ENCODE results near the gene PCDHA1.

Gene PCDHA1

GRCh38 chr5:141042555-141042954, 256.6 kb downstream of the PCDHA1 start:
- TF ChIP-seq, protein P1, sequence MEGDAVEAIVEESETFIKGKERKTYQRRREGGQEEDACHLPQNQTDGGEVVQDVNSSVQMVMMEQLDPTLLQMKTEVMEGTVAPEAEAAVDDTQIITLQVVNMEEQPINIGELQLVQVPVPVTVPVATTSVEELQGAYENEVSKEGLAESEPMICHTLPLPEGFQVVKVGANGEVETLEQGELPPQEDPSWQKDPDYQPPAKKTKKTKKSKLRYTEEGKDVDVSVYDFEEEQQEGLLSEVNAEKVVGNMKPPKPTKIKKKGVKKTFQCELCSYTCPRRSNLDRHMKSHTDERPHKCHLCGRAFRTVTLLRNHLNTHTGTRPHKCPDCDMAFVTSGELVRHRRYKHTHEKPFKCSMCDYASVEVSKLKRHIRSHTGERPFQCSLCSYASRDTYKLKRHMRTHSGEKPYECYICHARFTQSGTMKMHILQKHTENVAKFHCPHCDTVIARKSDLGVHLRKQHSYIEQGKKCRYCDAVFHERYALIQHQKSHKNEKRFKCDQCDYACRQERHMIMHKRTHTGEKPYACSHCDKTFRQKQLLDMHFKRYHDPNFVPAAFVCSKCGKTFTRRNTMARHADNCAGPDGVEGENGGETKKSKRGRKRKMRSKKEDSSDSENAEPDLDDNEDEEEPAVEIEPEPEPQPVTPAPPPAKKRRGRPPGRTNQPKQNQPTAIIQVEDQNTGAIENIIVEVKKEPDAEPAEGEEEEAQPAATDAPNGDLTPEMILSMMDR (IDR thresholded peaks at IDR 0.05; ENCODE audit: insufficient read depth, low read length, missing control alignments) = no peak
- DNase-seq (ENCODE audit: low read depth, low spot score) = no peak
- H3K4me3 ChIP-seq (ENCODE audit: low read depth, low read length) = no peak overlapping the region
- CTCF ChIA-PET = no interaction called here
- POLR2A ChIA-PET = no interaction called here

DNA sequence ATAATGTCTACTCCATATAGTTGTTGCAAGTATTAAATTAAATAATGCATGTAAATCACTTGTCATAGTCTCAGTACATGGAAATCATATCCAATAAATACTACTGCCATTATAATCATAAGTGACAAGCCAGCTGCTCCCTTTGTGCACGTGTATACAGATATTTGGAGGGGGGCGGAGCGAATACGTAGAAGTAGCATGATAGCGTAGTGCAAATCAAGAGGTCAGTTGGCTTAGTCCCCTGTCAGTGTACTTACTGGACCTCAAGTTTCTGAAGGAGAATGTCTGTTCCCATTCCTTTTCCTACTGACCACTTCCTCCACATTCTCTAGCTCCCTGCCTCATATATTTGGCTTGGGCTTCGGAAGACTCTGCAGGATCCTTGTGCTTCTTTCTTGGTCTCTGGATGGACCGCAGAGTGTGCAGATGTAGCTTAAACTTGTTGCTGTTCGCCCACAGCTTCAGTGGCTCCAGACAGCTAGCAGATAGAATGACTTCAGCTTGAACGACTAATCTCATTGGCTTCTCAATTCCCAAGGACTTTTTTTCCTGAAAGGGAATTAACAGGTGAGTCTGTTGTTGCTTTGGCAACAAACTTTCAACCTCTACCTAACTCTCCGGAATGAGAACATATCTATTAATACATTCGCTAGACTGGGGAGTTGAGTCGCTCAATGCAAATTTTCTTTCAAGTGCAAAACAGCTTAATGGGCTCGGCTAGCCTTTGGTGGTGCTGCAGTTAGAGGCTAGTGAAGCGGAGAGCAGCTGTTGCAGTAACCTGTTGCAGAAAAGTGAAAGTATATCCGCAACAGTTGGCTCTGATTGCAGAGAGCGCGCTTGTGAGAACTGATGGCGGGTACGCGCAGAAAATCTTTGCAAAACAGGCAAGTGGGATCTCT, 264.9 kb downstream of the PCDHA1 start, which contains the start of gene PCDHB1:
Gene PCDHB1 (plus strand): TSS at position 753 of the 899 bp plus-strand sequence. CDS start 97 bp downstream, at position 850.
- ChIA-PET POLR2A (no interaction called here), CTCF (no interaction called here)
- no peak for DNase-seq (ENCODE audit: low read depth, low spot score)
- H3K4me3 ChIP-seq (ENCODE audit: low read depth, low read length) = no peak within 1 kb of the TSS; the same call in 1 of the 2 replicates
- TF ChIP-seq, protein P1 (IDR thresholded peaks at IDR 0.05; ENCODE audit: insufficient read depth, low read length, missing control alignments) = no peak

DNA sequence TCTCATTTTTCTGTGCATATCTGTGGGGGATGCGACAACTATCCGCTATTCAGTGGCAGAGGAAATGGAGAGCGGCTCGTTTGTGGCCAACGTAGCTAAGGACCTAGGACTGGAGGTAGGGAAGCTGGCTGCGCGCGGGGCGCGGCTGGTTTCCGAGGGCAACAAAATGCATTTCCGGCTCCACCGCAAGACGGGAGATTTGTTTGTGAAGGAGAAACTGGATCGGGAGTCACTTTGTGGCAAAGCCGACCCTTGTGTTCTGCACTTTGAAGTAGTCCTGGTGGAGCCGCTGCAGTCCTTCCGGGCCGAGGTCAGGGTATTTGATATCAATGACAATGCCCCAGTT, 265.6 kb downstream of the PCDHA1 start:
- H3K4me3 ChIP-seq (ENCODE audit: low read depth, low read length) = no peak overlapping the region; the same call in 1 of the 2 replicates
- POLR2A ChIA-PET = no interaction called here
- TF ChIP-seq, protein P1 (IDR thresholded peaks at IDR 0.05; ENCODE audit: insufficient read depth, low read length, missing control alignments) = no peak
- CTCF ChIA-PET = no interaction called here
- no peak for DNase-seq (ENCODE audit: low read depth, low spot score)
